HFF-Myc (cell line): Measurements from ENCODE around the gene SMPD3.

ENCODE experiments used
- DNase-seq: peaks from one replicate; pipeline ENCODE4 v3.0.0-alpha.2; 2011; ENCODE audit warnings: low read depth; ENCODE audit errors: extremely low read depth
- H3K4me3 ChIP-seq: replicated peaks from 2 replicates; pipeline ENCODE4 v1.5.1; 2011; ENCODE audit warnings: low read depth, mild to moderate bottlenecking, control low read depth, low read length
- CTCF ChIP-seq: IDR thresholded peaks from 2 replicates; pipeline ENCODE4 v1.5.1; 2012; ENCODE audit warnings: mild to moderate bottlenecking, low read depth, low read length, control low read depth; ENCODE audit errors: missing control alignments

Gene SMPD3

GRCh38 chr16:68335175-68335574 lies 113.1 kb downstream of the SMPD3 start:
- no peak for DNase-seq
- TF ChIP-seq CTCF = no peak
- H3K4me3 ChIP-seq = no peak overlapping the region

- TF ChIP-seq CTCF = no peak
- DNase-seq = no peak
- H3K4me3 ChIP-seq = no peak overlapping the region
These were observed 115.7 kb downstream of the SMPD3 start for GRCh38 chr16:68332411-68333121.

GRCh38 chr16:68331879-68332410 lies 116.4 kb downstream of the SMPD3 start:
- DNase-seq = no peak
- H3K4me3 ChIP-seq = no peak overlapping the region
- no peak for TF ChIP-seq CTCF

GRCh38 chr16:68328860-68329390 lies 119.4 kb downstream of the SMPD3 start:
- H3K4me3 ChIP-seq = no peak overlapping the region
- no peak for TF ChIP-seq CTCF
- no peak for DNase-seq

GRCh38 chr16:68328151-68328859 lies 120.0 kb downstream of the SMPD3 start:
- peak; percentile 86 for TF ChIP-seq CTCF
- peak; percentile 63 for DNase-seq
- H3K4me3 ChIP-seq = no peak overlapping the region

GRCh38 chr16:68324780-68325357 lies 123.4 kb downstream of the SMPD3 start:
- no peak overlapping the region for H3K4me3 ChIP-seq
- no peak for TF ChIP-seq CTCF
- no peak for DNase-seq
